ENCODE measurements around the gene RPL5. TPM values are rescaled to one million over a fixed set of nuclear protein-coding genes. Genes with fewer than 3 reads are reported as not detected.

The RPL5 gene
- total RNA-seq, 6 experiments from 2014 or later, result 225 to 532 (median 294) TPM

DNA sequence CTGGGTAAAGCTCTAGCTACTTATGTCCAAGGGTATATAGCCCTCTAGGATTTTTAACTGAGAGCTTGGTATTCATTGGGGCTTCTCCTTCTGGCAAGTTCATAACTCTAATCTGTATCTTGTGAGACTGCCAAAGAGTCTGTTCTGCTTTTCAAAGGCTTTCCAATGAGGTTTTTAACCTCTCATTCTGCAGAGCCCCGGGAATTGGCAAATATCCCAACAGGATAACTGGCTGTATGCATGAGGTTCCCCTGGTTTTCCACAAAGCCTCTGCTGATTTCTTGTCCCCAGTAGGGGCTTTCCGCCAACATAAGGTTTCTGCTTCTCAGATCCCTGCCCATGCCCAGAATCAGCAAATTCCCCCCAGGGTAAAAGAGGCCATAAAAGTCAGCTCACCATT lies 40.9 kb downstream of the RPL5 start:
- 57% methylated on average over 1 of the region's 2 CpGs for WGBS (ENCODE audit: insufficient coverage, low coverage, low lambda C conversion rate, missing lambda C conversion rate)
- ATAC-seq, result no peak
- H3K36me3 ChIP-seq, result no peaks in the 10 kb centered on the region
- H3K4me3 ChIP-seq, result no peak overlapping the region
- DNase-seq, result no peak
- intact Hi-C loops (cut with DNase I), result no loop called here
- no peak overlapping the region for H3K27ac ChIP-seq
- H3K27me3 ChIP-seq, result no peaks in the 10 kb centered on the region
- TF ChIP-seq, protein P1, sequence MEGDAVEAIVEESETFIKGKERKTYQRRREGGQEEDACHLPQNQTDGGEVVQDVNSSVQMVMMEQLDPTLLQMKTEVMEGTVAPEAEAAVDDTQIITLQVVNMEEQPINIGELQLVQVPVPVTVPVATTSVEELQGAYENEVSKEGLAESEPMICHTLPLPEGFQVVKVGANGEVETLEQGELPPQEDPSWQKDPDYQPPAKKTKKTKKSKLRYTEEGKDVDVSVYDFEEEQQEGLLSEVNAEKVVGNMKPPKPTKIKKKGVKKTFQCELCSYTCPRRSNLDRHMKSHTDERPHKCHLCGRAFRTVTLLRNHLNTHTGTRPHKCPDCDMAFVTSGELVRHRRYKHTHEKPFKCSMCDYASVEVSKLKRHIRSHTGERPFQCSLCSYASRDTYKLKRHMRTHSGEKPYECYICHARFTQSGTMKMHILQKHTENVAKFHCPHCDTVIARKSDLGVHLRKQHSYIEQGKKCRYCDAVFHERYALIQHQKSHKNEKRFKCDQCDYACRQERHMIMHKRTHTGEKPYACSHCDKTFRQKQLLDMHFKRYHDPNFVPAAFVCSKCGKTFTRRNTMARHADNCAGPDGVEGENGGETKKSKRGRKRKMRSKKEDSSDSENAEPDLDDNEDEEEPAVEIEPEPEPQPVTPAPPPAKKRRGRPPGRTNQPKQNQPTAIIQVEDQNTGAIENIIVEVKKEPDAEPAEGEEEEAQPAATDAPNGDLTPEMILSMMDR (IDR thresholded peaks at IDR 0.05), result no peak
- no peak for TF ChIP-seq POLR2A (IDR thresholded peaks at IDR 0.05)
- no peaks in the 10 kb centered on the region for H3K9me3 ChIP-seq
- H3K4me1 ChIP-seq, result peaks cover 0 to 3% (median 0%) of the 10 kb centered on the region in 4 donors

DNA sequence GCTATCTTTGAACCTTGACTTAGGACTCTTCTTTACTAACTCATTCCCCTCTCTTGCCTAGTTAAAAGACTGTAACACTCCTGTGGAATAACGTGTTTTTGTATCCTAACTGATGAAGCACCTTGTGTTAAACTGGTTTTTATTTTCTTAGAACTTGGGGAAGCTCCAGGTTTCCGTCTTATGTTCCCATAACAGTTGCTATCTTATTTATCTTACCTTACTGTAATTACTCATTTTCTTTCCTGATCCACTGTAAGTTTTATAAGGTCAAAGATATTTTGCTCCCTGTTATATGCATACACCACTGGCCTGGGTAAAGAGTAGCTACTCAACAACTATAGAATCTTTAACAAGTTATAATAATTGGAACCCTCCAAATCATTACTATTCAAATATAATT lies 43.1 kb downstream of the RPL5 start:
- WGBS (ENCODE audit: insufficient coverage, low coverage, low lambda C conversion rate, missing lambda C conversion rate), result 100% methylated on average over 2 of the region's 2 CpGs

DNA sequence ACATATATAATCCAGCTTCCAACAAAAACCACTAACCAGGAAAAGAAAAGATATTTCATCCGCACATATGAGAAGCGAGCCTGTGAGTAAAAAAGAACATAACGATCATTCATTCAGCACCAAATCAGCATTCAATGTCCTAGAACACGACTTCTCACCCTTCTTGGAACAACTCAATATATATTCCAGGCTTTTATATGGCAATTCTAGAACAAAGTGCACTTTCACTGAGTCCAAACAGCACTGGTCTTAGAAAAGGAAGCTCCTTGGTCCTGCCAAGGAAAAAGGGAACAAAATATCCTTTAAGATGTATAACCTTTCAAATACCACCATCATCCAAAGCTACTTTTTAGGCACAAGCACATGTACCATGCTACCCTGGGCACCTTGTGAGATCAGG lies 44.5 kb downstream of the RPL5 start:
- DNase-seq (no peak), ATAC-seq (no peak)
- Histone ChIP-seq H3K27me3 (no peaks in the 10 kb centered on the region), H3K36me3 (no peaks in the 10 kb centered on the region), H3K9me3 (no peaks in the 10 kb centered on the region), H3K4me3 (no peak overlapping the region), H3K4me1 (peaks cover 0 to 8% (median 0%) of the 10 kb centered on the region in 4 donors), H3K27ac (no peak overlapping the region)
- WGBS (ENCODE audit: insufficient coverage, low coverage, low lambda C conversion rate, missing lambda C conversion rate), result 86% methylated on average over 4 of the region's 4 CpGs
- TF ChIP-seq, protein P1 (IDR thresholded peaks at IDR 0.05), result no peak
- TF ChIP-seq POLR2A (IDR thresholded peaks at IDR 0.05), result no peak
- intact Hi-C loops (cut with DNase I), result no loop called here

More for the DNA sequence above, 43.1 kb downstream of the RPL5 start:
- Histone ChIP-seq H3K9me3 (no peaks in the 10 kb centered on the region), H3K4me1 (peaks cover 0 to 8% (median 0%) of the 10 kb centered on the region in 4 donors), H3K27me3 (no peaks in the 10 kb centered on the region), H3K27ac (no peak overlapping the region), H3K4me3 (no peak overlapping the region), H3K36me3 (no peaks in the 10 kb centered on the region)
- no peak for TF ChIP-seq POLR2A (IDR thresholded peaks at IDR 0.05)
- TF ChIP-seq, protein P1 (IDR thresholded peaks at IDR 0.05), result no peak
- ATAC-seq (no peak), DNase-seq (no peak)
- intact Hi-C loops (cut with DNase I), result no loop called here

DNA sequence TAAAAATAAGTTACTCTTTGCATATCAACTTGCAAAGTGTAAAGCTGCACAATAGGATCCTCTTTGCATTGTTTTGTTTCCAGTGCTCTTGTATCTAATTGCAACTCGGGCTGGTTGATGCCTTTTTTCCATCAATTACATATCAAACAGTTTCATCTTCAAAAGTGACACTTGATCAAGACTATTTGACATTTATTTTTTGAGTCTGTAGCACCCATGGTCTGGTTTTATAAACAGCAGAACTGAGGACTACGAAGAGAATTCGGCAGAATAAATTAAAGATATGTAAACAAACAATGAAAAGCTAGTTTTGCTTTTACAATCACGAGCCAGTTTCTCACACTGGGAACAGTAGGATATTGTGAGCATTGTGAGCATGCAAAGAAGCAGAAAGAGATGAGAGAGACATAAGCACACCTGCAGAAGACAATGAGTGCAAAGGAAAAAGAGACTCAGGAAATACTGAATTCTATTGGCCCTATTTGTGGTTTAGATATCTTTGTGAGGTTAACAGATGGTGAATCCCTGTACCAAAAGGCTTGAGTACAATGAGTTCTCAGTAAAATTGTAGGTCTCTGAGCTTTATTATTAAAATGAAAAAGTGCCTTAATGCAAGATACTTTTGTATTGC lies 45.4 kb downstream of the RPL5 start:
- TF ChIP-seq, protein P1 (IDR thresholded peaks at IDR 0.05), result no peak
- TF ChIP-seq POLR2A (IDR thresholded peaks at IDR 0.05), result no peak
- Histone ChIP-seq H3K4me3 (no peak overlapping the region), H3K4me1 (peaks cover 0 to 8% (median 0%) of the 10 kb centered on the region in 4 donors), H3K9me3 (no peaks in the 10 kb centered on the region), H3K27ac (no peak overlapping the region), H3K27me3 (no peaks in the 10 kb centered on the region), H3K36me3 (no peaks in the 10 kb centered on the region)
- ATAC-seq, result peak in 1 of 4 donors; percentile 28
- intact Hi-C loops (cut with DNase I), result no loop called here
- DNase-seq, result no peak
- WGBS (ENCODE audit: insufficient coverage, low coverage, low lambda C conversion rate, missing lambda C conversion rate), result 29% methylated on average over 4 of the region's 4 CpGs

All from right lobe of liver (tissue), 6 donors.